Tongue (tissue), 2 donors: Measurements from ENCODE around the gene ZSCAN5C. TPM values are rescaled to one million over a fixed set of nuclear protein-coding genes. Genes with fewer than 3 reads are reported as not detected.
"Not testable (repeated sequence)": the region's sequence is repeated elsewhere in the genome, so short reads cannot be mapped to it uniquely, and the experiment has no call there.

ENCODE experiments used
- DNase-seq: peaks from one replicate; pipeline ENCODE4 v3.0.0-alpha.2; 2015
- total RNA-seq: library from RNA; depleted of rRNA; stranded (reverse); fragments of >200 nt; gene quantifications from one replicate; pipeline ENCODE4 v1.2.3, GENCODE V29; 2014

The ZSCAN5C gene
- total RNA-seq, 1 donor from 2014 or later: not detected

GRCh38 chr19:56191711-56192110, 10.4 kb upstream of the ZSCAN5C start:
- DNase-seq: no peak

GRCh38 chr19:56193981-56194640, 8.0 kb upstream of the ZSCAN5C start:
- DNase-seq: no peak

- not testable (repeated sequence) for DNase-seq
Measured at GRCh38 chr19:56197646-56198045, 4.4 kb upstream of the ZSCAN5C start, which contains the start of gene ZSCAN5B. ZSCAN5B (minus strand) TSS chr19:56197783; CDS start chr19:56193052, 4,731 bp downstream.

GRCh38 chr19:56199687-56200086, 2.4 kb upstream of the ZSCAN5C start:
- DNase-seq: no peak

- DNase-seq: not testable (repeated sequence)
Measured at GRCh38 chr19:56207581-56207980, 5.5 kb downstream of the ZSCAN5C start.

- DNase-seq: no peak
Measured at GRCh38 chr19:56209091-56209490, 7.0 kb downstream of the ZSCAN5C start.

- DNase-seq: not testable (repeated sequence)
Measured at GRCh38 chr19:56210036-56210435, 8.0 kb downstream of the ZSCAN5C start.

- DNase-seq: no peak
Measured at GRCh38 chr19:56211718-56212117, 9.6 kb downstream of the ZSCAN5C start.

GRCh38 chr19:56217039-56217949, 15.2 kb downstream of the ZSCAN5C start:
- peak; percentile 29 for DNase-seq

- no peak for DNase-seq
Measured at GRCh38 chr19:56218961-56219360, 16.9 kb downstream of the ZSCAN5C start.

GRCh38 chr19:56221442-56221841, 19.4 kb downstream of the ZSCAN5C start:
- DNase-seq: peak; percentile 19

- no peak for DNase-seq
Measured at GRCh38 chr19:56221851-56222250, 19.8 kb downstream of the ZSCAN5C start.

GRCh38 chr19:56222901-56223300, 20.8 kb downstream of the ZSCAN5C start:
- DNase-seq: no peak

GRCh38 chr19:56223481-56223880, 21.4 kb downstream of the ZSCAN5C start:
- no peak for DNase-seq

GRCh38 chr19:56245121-56245740, 43.2 kb downstream of the ZSCAN5C start:
- DNase-seq: no peak

- not testable (repeated sequence) for DNase-seq
Measured at GRCh38 chr19:56245764-56246163, 43.7 kb downstream of the ZSCAN5C start.

- DNase-seq: not testable (repeated sequence)
Measured at GRCh38 chr19:56248736-56249338, 46.8 kb downstream of the ZSCAN5C start.

- DNase-seq: peak; percentile 70
Measured at GRCh38 chr19:56252699-56253422, 50.8 kb downstream of the ZSCAN5C start.

- peak; percentile 68 for DNase-seq
Measured at GRCh38 chr19:56253737-56254136, 51.7 kb downstream of the ZSCAN5C start.

- DNase-seq: no peak
Measured at GRCh38 chr19:56258272-56258671, 56.2 kb downstream of the ZSCAN5C start.
